Activated CD4-positive, alpha-beta memory T cell treated with anti-CD3 and anti-CD28 coated beads for 36 hours (primary cell): Measurements from ENCODE around the gene PCGF3. TPM values are rescaled to one million over a fixed set of nuclear protein-coding genes. Genes with fewer than 3 reads are reported as not detected.
"Not testable (repeated sequence)": the region's sequence is repeated elsewhere in the genome, so short reads cannot be mapped to it uniquely, and the experiment has no call there.

ENCODE experiments used
- CTCF ChIA-PET: fragments of 350-600 bp; sonication (Branson Sonifier 250); formaldehyde crosslinking; loops from one replicate; lab custom pipeline; 2021; ENCODE audit warnings: antibody characterized with exemption, inconsistent platforms; lab: Charles Lee
- POLR2A ChIA-PET: fragments of 350-600 bp; sonication (Branson Sonifier 250); formaldehyde crosslinking; loops from one replicate; lab custom pipeline; 2021; ENCODE audit warnings: antibody characterized with exemption; lab: Charles Lee
- DNase-seq: peaks from one replicate; pipeline ENCODE4 v3.0.0-alpha.2; 2020
- H3K27ac Mint-ChIP-seq: one replicate; pipeline ENCODE4 v1.8.0; 2021; ENCODE audit warnings: mixed read lengths
- H3K27me3 Mint-ChIP-seq: one replicate; pipeline ENCODE4 v1.8.0; 2021; ENCODE audit warnings: mixed read lengths
- H3K36me3 Mint-ChIP-seq: one replicate; pipeline ENCODE4 v1.8.0; 2021; ENCODE audit warnings: mixed read lengths
- H3K4me1 Mint-ChIP-seq: one replicate; pipeline ENCODE4 v1.8.0; 2021; ENCODE audit warnings: low read depth, mixed read lengths
- H3K4me3 Mint-ChIP-seq: one replicate; pipeline ENCODE4 v1.8.0; 2021; ENCODE audit warnings: mild to moderate bottlenecking, mixed read lengths
- H3K9me3 Mint-ChIP-seq: one replicate; pipeline ENCODE4 v1.8.0; 2021; ENCODE audit warnings: mixed read lengths
- intact Hi-C: fragments of 100-400 bp; cut with micrococcal nuclease; formaldehyde crosslinking; loops from one replicate; pipeline ENCODE4 v1.15.1; 2023
- total RNA-seq, 2 experiments: library from RNA; stranded (reverse); gene quantifications; one replicate each; pipeline ENCODE4 v1.2.3, GENCODE V29; 2021

PCGF3 gene
- total RNA-seq, 2 experiments from 2014 or later: 27.8 to 29.3 TPM

DNA sequence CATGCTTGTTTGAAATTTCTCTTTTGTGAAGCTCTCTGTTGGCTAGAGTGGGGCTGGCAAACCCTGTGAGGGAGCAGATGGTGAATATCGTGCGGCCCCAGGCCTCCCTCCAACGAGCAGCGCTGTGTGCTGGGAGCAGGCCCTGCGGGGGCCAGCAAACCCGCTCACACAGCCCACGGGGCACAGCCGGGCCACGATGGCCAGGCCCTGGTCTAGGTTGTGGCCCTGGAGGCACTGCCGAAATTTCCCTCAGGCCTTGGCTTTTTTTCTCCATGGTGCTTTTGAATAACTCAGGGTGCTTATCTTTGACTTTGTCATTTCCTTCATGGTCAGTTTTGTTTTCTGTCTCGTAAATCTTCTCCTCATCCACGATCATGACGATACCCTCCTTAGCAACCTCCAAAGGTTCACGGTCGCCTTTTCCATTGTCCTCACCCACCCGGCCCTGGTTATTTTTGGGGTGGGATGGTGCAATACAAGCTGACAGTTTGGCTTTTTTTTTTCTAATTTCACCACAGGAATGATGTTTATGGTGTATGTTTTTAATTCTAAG is 20.7 kb downstream of the PCGF3 start:
- POLR2A ChIA-PET: no interaction called here
- CTCF ChIA-PET: no interaction called here
- Mint-ChIP-seq H3K4me1 (peaks cover 8% of the 10 kb centered on the region), H3K36me3 (peaks cover 22% of the 10 kb centered on the region), H3K4me3 (no peak overlapping the region), H3K27me3 (no peaks in the 10 kb centered on the region), H3K27ac (no peak overlapping the region), H3K9me3 (no peaks in the 10 kb centered on the region)
- intact Hi-C loops: no loop called here
- no peak for DNase-seq

- H3K4me1 Mint-ChIP-seq: peaks cover 8% of the 10 kb centered on the region
- H3K36me3 Mint-ChIP-seq: peaks cover 17% of the 10 kb centered on the region
- H3K9me3 Mint-ChIP-seq: no peaks in the 10 kb centered on the region
- no peaks in the 10 kb centered on the region for H3K27me3 Mint-ChIP-seq
- intact Hi-C loops: no loop called here
- POLR2A ChIA-PET: no interaction called here
- H3K27ac Mint-ChIP-seq: no peak overlapping the region
- H3K4me3 Mint-ChIP-seq: no peak overlapping the region
- CTCF ChIA-PET: no interaction called here
- no peak for DNase-seq
These were observed 21.2 kb downstream of the PCGF3 start for GRCh38 chr4:726838-727237.

DNA sequence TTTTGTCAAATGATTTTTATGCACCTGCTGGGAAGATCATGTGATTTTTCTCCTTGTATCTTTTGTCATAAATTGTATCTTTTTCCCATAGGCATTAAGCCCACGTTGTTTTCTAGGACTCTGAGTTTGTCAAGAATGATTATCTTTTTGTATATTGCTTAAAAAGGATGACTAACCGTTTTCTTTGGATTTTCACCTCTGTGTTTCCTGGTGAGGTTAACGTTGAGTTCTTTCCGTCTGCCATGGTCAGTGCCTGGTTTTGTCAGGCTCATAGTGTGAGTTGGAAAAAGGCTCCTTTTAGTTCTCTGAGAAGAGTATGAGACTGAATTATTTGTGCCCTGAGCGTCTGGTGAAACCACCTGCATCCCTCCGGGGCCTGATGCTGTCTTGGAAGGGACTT is 21.9 kb downstream of the PCGF3 start:
- POLR2A ChIA-PET: no interaction called here
- CTCF ChIA-PET: interaction anchor here (0.9 kb wide), 1 partner anchor 15 kb away, joined by 4 read pairs; no protein-coding TSS in a partner anchor
- H3K27me3 Mint-ChIP-seq: no peaks in the 10 kb centered on the region

DNA sequence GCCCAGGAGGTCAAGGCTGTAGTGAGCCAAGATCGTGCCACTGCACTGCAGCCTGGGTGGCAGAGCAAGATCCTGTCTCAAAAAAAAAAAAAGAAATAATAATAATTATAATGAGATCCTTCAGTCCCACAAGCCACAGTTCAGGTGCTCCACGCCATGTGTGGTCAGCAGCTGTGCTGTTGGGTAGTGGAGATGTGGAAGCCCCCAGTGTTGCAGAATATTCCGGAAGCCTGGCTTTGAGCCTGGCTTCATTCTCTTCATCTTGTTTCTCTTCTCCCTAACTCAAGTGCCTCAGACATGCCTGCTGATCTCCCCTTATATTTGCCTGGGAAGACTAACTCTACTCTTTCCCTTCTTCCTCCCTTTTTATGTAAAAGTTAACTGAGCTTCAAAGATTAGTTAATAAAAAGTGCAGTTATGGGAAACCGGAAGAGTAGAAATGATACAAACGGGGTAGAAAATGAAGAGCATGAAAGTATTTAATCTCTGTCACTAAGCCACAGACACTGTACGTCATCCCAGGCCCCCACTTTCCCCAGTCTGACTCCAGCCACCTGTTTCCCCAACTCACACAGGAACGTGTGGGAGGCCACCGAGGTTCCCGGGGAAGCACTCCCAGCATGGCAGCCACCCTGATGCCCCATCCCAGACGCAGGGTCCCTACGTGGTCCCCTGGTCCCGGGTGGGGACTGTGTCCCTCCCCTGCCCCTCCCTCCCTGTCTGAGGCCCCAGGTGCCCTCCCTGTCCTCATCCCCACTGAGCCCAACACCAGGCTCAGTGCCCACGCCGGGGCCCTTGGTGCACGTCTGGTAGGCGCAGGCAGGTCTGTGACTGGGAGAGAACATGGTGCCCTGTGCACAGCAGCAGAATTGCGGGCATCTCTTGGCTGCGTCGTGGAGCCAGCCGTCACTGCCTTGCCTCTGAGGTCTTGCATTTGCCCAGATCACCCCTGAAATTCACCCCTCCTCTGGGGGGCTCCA is 24.0 kb downstream of the PCGF3 start:
- ChIA-PET POLR2A (no interaction called here), CTCF (no interaction called here)
- H3K9me3 Mint-ChIP-seq: no peaks in the 10 kb centered on the region
- no peaks in the 10 kb centered on the region for H3K27me3 Mint-ChIP-seq
- no peak for DNase-seq
- H3K4me1 Mint-ChIP-seq: peaks cover 6% of the 10 kb centered on the region
- H3K36me3 Mint-ChIP-seq: peaks cover 15% of the 10 kb centered on the region
- intact Hi-C loops: no loop called here
- no peak overlapping the region for H3K4me3 Mint-ChIP-seq
- no peak overlapping the region for H3K27ac Mint-ChIP-seq

More for the DNA sequence above, 21.9 kb downstream of the PCGF3 start:
- Mint-ChIP-seq H3K4me1 (peaks cover 8% of the 10 kb centered on the region), H3K27ac (no peak overlapping the region), H3K9me3 (no peaks in the 10 kb centered on the region), H3K4me3 (no peak overlapping the region), H3K36me3 (peaks cover 11% of the 10 kb centered on the region)
- DNase-seq: no peak
- intact Hi-C loops: no loop called here

GRCh38 chr4:730511-730910 is 24.9 kb downstream of the PCGF3 start:
- ChIA-PET CTCF (no interaction called here), POLR2A (no interaction called here)
- H3K36me3 Mint-ChIP-seq: peaks cover 20% of the 10 kb centered on the region
- H3K27me3 Mint-ChIP-seq: no peaks in the 10 kb centered on the region
- no peak overlapping the region for H3K4me3 Mint-ChIP-seq
- intact Hi-C loops: no loop called here
- DNase-seq: no peak
- no peaks in the 10 kb centered on the region for H3K9me3 Mint-ChIP-seq
- no peak overlapping the region for H3K27ac Mint-ChIP-seq
- H3K4me1 Mint-ChIP-seq: peaks cover 6% of the 10 kb centered on the region

- H3K9me3 Mint-ChIP-seq, DNase-seq, H3K27ac Mint-ChIP-seq, intact Hi-C loops, H3K4me3 Mint-ChIP-seq, H3K27me3 Mint-ChIP-seq, CTCF ChIA-PET, POLR2A ChIA-PET, H3K4me1 Mint-ChIP-seq: not testable (repeated sequence)
- H3K36me3 Mint-ChIP-seq: peaks cover 22% of the 10 kb centered on the region
These were observed 25.6 kb downstream of the PCGF3 start for GRCh38 chr4:730946-731904.

GRCh38 chr4:731954-732353 is 26.3 kb downstream of the PCGF3 start:
- H3K27ac Mint-ChIP-seq: not testable (repeated sequence)

DNA sequence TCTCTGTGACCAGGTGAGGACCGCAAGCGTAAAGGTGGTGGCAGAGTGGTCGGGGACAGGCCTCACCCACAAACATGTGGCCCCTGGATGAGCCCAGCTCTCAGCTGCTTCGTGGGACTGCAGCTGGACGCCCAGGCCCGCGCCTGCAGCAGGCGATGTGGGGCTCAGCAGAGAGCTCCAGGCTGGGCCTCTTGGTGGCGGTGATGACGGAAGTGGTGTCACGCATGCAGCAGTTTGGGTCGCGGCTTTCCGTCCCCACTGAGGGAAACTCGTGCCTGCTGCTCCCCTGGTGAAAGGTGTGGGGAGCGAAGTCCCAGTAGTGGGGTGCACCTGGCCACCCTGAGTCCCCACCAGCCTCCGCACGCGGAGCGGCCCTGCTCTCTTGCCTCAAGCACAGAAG is 26.9 kb downstream of the PCGF3 start:
- Mint-ChIP-seq H3K4me1 (peaks cover under 1% of the 10 kb centered on the region), H3K4me3 (no peak overlapping the region), H3K9me3 (no peaks in the 10 kb centered on the region), H3K27me3 (no peaks in the 10 kb centered on the region), H3K27ac (no peak overlapping the region), H3K36me3 (peaks cover 23% of the 10 kb centered on the region)
- POLR2A ChIA-PET: no interaction called here
- no peak for DNase-seq
- intact Hi-C loops: no loop called here
- CTCF ChIA-PET: no interaction called here

More at GRCh38 chr4:731954-732353, 26.3 kb downstream of the PCGF3 start:
- H3K27me3 Mint-ChIP-seq, CTCF ChIA-PET, H3K4me1 Mint-ChIP-seq, H3K9me3 Mint-ChIP-seq, intact Hi-C loops, POLR2A ChIA-PET, DNase-seq, H3K4me3 Mint-ChIP-seq: not testable (repeated sequence)
- H3K36me3 Mint-ChIP-seq: peaks cover 22% of the 10 kb centered on the region

- DNase-seq: no peak
- ChIA-PET POLR2A (no interaction called here), CTCF (interaction anchor here (1.7 kb wide), 1 partner anchor 10 kb away, joined by 7 read pairs; no protein-coding TSS in a partner anchor)
- intact Hi-C loops: no loop called here
- no peaks in the 10 kb centered on the region for H3K9me3 Mint-ChIP-seq
- peaks cover 26% of the 10 kb centered on the region for H3K36me3 Mint-ChIP-seq
- no peak overlapping the region for H3K27ac Mint-ChIP-seq
- H3K4me1 Mint-ChIP-seq: no peaks in the 10 kb centered on the region
- H3K4me3 Mint-ChIP-seq: no peak overlapping the region
- H3K27me3 Mint-ChIP-seq: no peaks in the 10 kb centered on the region
These were observed 27.4 kb downstream of the PCGF3 start for GRCh38 chr4:732911-733630.

- CTCF ChIA-PET: interaction anchor here (1.7 kb wide), 1 partner anchor 9 kb away, joined by 7 read pairs; no protein-coding TSS in a partner anchor
- no peak overlapping the region for H3K27ac Mint-ChIP-seq
- DNase-seq: no peak
- H3K36me3 Mint-ChIP-seq: peaks cover 26% of the 10 kb centered on the region
- no peaks in the 10 kb centered on the region for H3K4me1 Mint-ChIP-seq
- POLR2A ChIA-PET: no interaction called here
- intact Hi-C loops: no loop called here
- no peaks in the 10 kb centered on the region for H3K9me3 Mint-ChIP-seq
- H3K27me3 Mint-ChIP-seq: no peaks in the 10 kb centered on the region
- H3K4me3 Mint-ChIP-seq: no peak overlapping the region
These were observed 28.0 kb downstream of the PCGF3 start for GRCh38 chr4:733631-733980.

GRCh38 chr4:734075-734474 is 28.4 kb downstream of the PCGF3 start:
- POLR2A ChIA-PET: no interaction called here
- DNase-seq: no peak
- H3K4me1 Mint-ChIP-seq: no peaks in the 10 kb centered on the region
- no peak overlapping the region for H3K27ac Mint-ChIP-seq
- H3K4me3 Mint-ChIP-seq: no peak overlapping the region
- H3K27me3 Mint-ChIP-seq: no peaks in the 10 kb centered on the region
- no peaks in the 10 kb centered on the region for H3K9me3 Mint-ChIP-seq
- H3K36me3 Mint-ChIP-seq: peaks cover 26% of the 10 kb centered on the region
- CTCF ChIA-PET: interaction anchor here (1.7 kb wide), 1 partner anchor 9 kb away, joined by 7 read pairs; no protein-coding TSS in a partner anchor
- intact Hi-C loops: no loop called here
